OCI-LY3 (cell line): ENCODE data around the gene CTCF.

Experiments
- H2AFZ ChIP-seq: fragments of 200-600, 300-600 bp; shearing (Covaris generic); 2 replicates; pipeline ENCODE4 v1.6.0; 2014; ENCODE audit warnings: antibody characterized with exemption, low read depth, low read length
- H3K27ac ChIP-seq: fragments of 200-600, 300-600 bp; sonication (generic); 2 replicates; pipeline ENCODE4 v1.5.1; 2014; ENCODE audit warnings: mild to moderate bottlenecking, low read length, moderate library complexity, mixed read lengths
- H3K27me3 ChIP-seq: fragments of 200-600, 300-600 bp; sonication (generic); 2 replicates; pipeline ENCODE4 v1.6.1; 2014; ENCODE audit warnings: low read depth, low read length, mixed read lengths
- H3K36me3 ChIP-seq: fragments of 200-600, 300-600 bp; sonication (generic); replicated peaks from 2 replicates; pipeline ENCODE3; 2014; ENCODE audit warnings: low read depth, low read length, mixed read lengths
- H3K4me1 ChIP-seq: fragments of 300-600, 200-600 bp; sonication (generic); 2 replicates; pipeline ENCODE4 v1.6.1; 2014; ENCODE audit warnings: low read length, mixed read lengths
- H3K4me2 ChIP-seq: fragments of 200-600, 300-600 bp; sonication (generic); 2 replicates; pipeline ENCODE4 v1.6.1; 2014; ENCODE audit warnings: low read length, mixed read lengths
- H3K4me3 ChIP-seq: fragments of 300-600, 200-600 bp; sonication (generic); 2 replicates; pipeline ENCODE4 v1.5.1; 2014; ENCODE audit warnings: antibody characterized with exemption, mild to moderate bottlenecking, low read length, moderate library complexity
- H3K79me2 ChIP-seq: fragments of 300-600, 200-600 bp; shearing (Covaris generic); 2 replicates; pipeline ENCODE4 v1.6.1; 2014; ENCODE audit warnings: mild to moderate bottlenecking, low read length, mixed read lengths
- H3K9ac ChIP-seq: fragments of 300-600, 200-600 bp; shearing (Covaris generic); 2 replicates; pipeline ENCODE4 v1.6.0; 2014; ENCODE audit warnings: mild to moderate bottlenecking, low read length, moderate library complexity
- H3K9me3 ChIP-seq: fragments of 200-600, 300-600 bp; shearing (Covaris generic); 2 replicates; pipeline ENCODE4 v1.6.1; 2014; ENCODE audit warnings: low read length, mixed read lengths; ENCODE audit not compliant: insufficient read depth
- H4K20me1 ChIP-seq: fragments of 200-600, 300-600 bp; sonication (generic); 2 replicates; pipeline ENCODE4 v1.6.1; 2016; ENCODE audit warnings: low read length, mixed read lengths; ENCODE audit not compliant: insufficient read depth
- CTCF ChIP-seq: fragments of 200-600, 300-600 bp; sonication (generic); IDR thresholded peaks from 2 replicates; pipeline ENCODE4 v1.5.1; 2014; ENCODE audit warnings: antibody characterized with exemption, low read length, low read depth
- EZH2phosphoT487 ChIP-seq: fragments of 200-600 bp; shearing (Covaris generic); IDR thresholded peaks from 2 replicates; pipeline ENCODE4 v1.6.1; 2018; ENCODE audit warnings: antibody characterized with exemption, mixed run types, low read depth

The CTCF gene

GRCh38 chr16:67685388-67686112 is 123.2 kb downstream of the CTCF start:
- no peak overlapping the region for H3K4me2 ChIP-seq
- H3K27ac ChIP-seq: no peak overlapping the region
- no peaks in the 10 kb centered on the region for H4K20me1 ChIP-seq

More at GRCh38 chr16:67685388-67686112, 123.2 kb downstream of the CTCF start:
- Histone ChIP-seq H2AFZ (no peak overlapping the region), H3K27me3 (no peaks in the 10 kb centered on the region), H3K9ac (no peak overlapping the region), H3K36me3 (peaks cover 16% of the 10 kb centered on the region), H3K79me2 (no peaks in the 10 kb centered on the region), H3K9me3 (no peaks in the 10 kb centered on the region), H3K4me1 (peaks cover 6% of the 10 kb centered on the region; the same call in 1 of the 2 replicates), H3K4me3 (no peak overlapping the region)
- TF ChIP-seq CTCF (no peak), EZH2phosphoT487 (no peak)
